WERI-Rb-1 (cell line): Measurements from ENCODE around the gene CYFIP1.

Experiments used
- DNase-seq: peaks from one replicate; pipeline ENCODE4 v3.0.0-alpha.2; 2020
- H3K27ac ChIP-seq: fragments of 250-450 bp; sonication (Bioruptor Pico); 2 replicates; pipeline ENCODE4 v1.5.1; 2020; ENCODE audit warnings: mild to moderate bottlenecking, moderate library complexity
- H3K27me3 ChIP-seq: fragments of 250-450 bp; sonication (Bioruptor Pico); 2 replicates; pipeline ENCODE4 v1.5.1; 2021; ENCODE audit warnings: mild to moderate bottlenecking, low read depth, moderate library complexity; ENCODE audit not compliant: insufficient read depth, severe bottlenecking
- H3K36me3 ChIP-seq: fragments of 250-450 bp; sonication (Bioruptor Pico); 2 replicates; pipeline ENCODE4 v1.5.1; 2020; ENCODE audit warnings: mild to moderate bottlenecking, moderate library complexity
- H3K4me3 ChIP-seq: 2 replicates; pipeline ENCODE4 v1.5.1; 2011; ENCODE audit warnings: low read depth, mild to moderate bottlenecking, control low read depth, low read length
- H3K9me3 ChIP-seq: fragments of 250-450 bp; sonication (Bioruptor Pico); 2 replicates; pipeline ENCODE4 v1.5.1; 2021; ENCODE audit warnings: mild to moderate bottlenecking, moderate library complexity; ENCODE audit not compliant: severe bottlenecking
- TF ChIP-seq, protein P1 (sequence below): IDR thresholded peaks from 2 replicates; pipeline ENCODE4 v1.5.1; 2011; ENCODE audit warnings: low read depth, mild to moderate bottlenecking, control low read depth, inconsistent platforms, low read length

The CYFIP1 gene

DNA sequence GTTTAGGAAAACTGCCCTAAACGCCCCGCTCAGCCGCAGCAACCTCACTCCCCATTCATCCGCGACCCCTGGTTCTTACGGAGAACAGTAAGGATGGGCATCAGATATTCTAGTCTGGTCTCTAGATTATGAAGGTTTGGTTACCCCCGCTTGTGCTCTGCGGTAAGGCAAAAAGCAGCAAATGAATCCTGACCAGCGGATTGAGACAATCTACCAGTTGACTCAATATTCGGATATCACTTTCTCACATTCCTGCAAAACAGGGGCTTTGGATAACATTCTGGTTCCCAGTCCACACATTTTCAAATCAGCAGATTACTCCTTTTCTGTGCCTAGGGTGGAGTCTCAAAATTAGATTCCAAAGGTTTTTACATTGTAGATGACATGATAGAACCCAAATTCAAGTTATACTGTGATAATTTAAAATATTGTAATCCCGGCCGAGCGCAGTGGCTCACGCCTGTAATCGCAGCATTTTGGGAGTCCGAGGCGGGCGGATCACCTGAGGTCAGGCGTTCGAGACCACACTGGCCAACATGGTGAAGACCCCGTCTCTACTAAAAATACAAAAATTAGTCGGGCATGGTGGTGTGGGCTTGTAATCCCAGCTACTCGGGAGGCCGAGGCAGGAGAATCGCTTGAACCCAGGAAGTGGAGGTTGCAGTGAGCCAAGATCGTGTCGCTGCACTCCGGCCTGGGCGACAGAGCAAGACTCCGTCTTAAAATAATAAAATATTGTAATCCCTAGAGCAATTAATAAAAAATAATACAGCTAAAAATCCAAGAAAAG lies 1.1 kb upstream of the CYFIP1 start:
- Histone ChIP-seq H3K27ac (no peak overlapping the region), H3K9me3 (no peaks in the 10 kb centered on the region), H3K27me3 (peaks cover 79% of the 10 kb centered on the region), H3K36me3 (no peaks in the 10 kb centered on the region), H3K4me3 (no peak overlapping the region)
- no peak for DNase-seq
- TF ChIP-seq, protein P1, sequence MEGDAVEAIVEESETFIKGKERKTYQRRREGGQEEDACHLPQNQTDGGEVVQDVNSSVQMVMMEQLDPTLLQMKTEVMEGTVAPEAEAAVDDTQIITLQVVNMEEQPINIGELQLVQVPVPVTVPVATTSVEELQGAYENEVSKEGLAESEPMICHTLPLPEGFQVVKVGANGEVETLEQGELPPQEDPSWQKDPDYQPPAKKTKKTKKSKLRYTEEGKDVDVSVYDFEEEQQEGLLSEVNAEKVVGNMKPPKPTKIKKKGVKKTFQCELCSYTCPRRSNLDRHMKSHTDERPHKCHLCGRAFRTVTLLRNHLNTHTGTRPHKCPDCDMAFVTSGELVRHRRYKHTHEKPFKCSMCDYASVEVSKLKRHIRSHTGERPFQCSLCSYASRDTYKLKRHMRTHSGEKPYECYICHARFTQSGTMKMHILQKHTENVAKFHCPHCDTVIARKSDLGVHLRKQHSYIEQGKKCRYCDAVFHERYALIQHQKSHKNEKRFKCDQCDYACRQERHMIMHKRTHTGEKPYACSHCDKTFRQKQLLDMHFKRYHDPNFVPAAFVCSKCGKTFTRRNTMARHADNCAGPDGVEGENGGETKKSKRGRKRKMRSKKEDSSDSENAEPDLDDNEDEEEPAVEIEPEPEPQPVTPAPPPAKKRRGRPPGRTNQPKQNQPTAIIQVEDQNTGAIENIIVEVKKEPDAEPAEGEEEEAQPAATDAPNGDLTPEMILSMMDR, result no peak

DNA sequence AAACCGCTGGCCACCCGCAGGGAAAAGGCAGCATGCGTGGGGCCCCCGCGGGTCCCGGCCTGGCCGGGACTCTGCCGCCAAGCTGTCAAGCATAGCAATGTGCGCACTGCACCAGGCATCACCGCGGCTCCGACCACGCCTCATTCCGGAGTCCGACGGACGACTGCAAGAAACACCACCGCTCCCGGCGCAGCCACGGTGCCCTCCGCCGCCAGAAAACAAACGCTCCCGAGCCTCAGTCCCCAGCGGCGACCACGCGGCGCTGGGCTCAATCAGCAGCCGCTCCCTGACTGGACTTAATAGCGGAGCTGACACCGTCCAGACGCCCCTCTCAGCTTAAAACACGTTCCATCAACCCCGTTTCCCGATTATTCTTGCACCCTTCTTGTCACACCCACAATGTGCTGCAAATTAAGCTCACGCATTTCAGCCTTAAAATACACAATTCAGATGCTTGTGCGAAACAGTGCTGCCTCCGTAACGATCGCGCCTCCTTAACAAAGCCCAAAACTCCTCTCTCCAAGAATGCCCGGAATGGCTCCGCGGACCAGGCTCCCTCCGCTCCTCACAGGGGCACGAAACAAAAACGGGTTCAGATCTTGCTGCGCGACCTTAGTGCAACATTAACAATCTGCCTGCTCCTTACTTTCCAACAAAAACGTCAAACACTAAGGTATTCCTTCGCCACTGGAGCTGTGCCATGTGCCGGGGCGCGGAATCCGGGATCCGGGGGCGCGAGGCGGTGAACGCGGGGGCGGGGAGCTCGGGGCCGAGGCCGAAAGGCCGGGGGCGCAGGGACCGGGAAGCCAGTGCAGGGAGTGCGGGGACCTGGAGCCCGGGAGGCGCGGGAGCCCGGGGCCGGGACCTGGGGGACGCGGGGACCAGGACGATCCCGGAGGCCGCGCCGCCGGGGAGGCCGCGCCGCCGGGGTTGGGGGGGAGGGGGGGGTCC lies 655 bp downstream of the CYFIP1 start:
- TF ChIP-seq, protein P1, result no peak
- Histone ChIP-seq H3K27ac (no peak overlapping the region), H3K27me3 (peaks cover 61% of the 10 kb centered on the region), H3K36me3 (no peaks in the 10 kb centered on the region), H3K4me3 (peak overlapping the region; percentile 51), H3K9me3 (no peaks in the 10 kb centered on the region)
- peak; percentile 29 for DNase-seq

DNA sequence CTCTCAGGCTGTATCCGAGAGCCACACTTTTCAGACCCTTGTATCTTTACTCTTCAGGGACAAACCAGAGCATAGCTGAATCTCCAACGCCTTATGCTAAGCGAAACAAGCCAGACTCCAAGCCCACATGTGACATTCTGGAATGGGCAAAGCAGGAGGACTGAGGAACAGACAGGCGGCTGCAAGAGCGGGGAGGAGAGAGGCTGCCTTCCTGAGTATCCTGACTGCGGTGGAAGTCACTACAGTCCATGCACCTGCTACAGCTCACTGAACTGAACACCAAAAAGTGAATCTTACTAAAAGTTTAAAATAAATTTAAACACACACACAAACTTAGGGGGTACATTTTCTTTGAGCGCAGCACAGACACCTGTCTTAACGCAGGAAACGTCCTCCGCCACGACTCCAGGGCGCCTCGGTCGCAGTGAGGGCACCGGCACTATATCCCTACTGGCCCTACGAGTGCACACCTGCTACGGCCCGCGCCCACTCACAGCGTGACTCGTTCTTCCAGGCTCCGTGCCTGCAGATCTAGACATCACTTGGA lies 1.4 kb downstream of the CYFIP1 start:
- H3K36me3 ChIP-seq, result no peaks in the 10 kb centered on the region
- no peak for DNase-seq
- H3K9me3 ChIP-seq, result no peaks in the 10 kb centered on the region
- peaks cover 55% of the 10 kb centered on the region for H3K27me3 ChIP-seq
- peak overlapping the region; percentile 51; the same call in 1 of the 2 replicates for H3K4me3 ChIP-seq
- TF ChIP-seq, protein P1, result no peak
- H3K27ac ChIP-seq, result no peak overlapping the region

DNA sequence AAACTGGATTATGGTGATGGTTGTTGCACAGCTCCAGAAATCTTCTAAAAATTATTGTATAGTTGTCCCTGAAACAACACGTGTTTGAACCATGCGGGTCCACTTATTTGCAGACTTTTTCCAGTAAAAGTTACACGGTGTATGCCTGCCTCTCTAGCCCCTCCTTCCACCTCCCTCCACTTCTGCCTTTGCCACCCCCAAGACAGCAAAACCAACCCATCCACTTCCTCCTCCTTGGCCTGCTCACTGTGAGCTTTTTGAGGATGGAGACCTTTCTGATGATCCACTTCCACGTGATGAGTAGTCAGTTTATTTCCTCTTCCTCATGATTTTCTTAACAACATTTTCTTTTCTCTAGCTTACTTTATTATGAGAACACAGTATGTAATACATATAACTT lies 5.4 kb downstream of the CYFIP1 start:
- Histone ChIP-seq H3K36me3 (no peaks in the 10 kb centered on the region), H3K4me3 (no peak overlapping the region), H3K9me3 (peaks cover 1% of the 10 kb centered on the region), H3K27ac (no peak overlapping the region), H3K27me3 (peaks cover 23% of the 10 kb centered on the region)
- TF ChIP-seq, protein P1, result no peak
- DNase-seq, result no peak

DNA sequence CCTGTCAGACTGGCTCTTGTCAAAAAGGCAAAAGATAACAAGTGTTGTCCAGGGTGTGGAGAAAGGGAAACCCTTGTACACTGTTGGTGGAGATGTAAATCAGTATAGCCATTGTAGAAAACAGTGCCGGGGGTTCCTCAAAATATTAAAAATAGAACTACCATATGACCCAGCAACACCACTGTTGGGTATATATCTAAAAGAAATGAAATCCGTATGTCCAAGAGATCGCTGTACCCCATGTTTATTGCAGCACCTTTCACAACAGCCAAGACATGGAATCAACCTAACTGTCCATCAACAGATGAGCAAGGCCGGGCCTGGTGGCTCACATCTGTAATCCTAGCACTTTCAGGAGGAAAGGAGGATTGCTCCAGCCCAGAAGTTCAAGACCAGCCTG lies 6.2 kb downstream of the CYFIP1 start:
- no peak overlapping the region for H3K4me3 ChIP-seq
- TF ChIP-seq, protein P1, result no peak

More for the DNA sequence above, 6.2 kb downstream of the CYFIP1 start:
- Histone ChIP-seq H3K27ac (no peak overlapping the region), H3K36me3 (no peaks in the 10 kb centered on the region), H3K9me3 (peaks cover 6% of the 10 kb centered on the region), H3K27me3 (peaks cover 16% of the 10 kb centered on the region)
- DNase-seq, result no peak
